GM12801 (cell line): ENCODE data around the gene COL8A2.

Source experiments
- TF ChIP-seq, protein P1 (sequence below): IDR thresholded peaks from one replicate; pipeline ENCODE4 v1.5.1; 2011; ENCODE audit warnings: control low read depth; ENCODE audit not compliant: insufficient read length; ENCODE audit errors: extremely low read depth

Gene COL8A2

DNA sequence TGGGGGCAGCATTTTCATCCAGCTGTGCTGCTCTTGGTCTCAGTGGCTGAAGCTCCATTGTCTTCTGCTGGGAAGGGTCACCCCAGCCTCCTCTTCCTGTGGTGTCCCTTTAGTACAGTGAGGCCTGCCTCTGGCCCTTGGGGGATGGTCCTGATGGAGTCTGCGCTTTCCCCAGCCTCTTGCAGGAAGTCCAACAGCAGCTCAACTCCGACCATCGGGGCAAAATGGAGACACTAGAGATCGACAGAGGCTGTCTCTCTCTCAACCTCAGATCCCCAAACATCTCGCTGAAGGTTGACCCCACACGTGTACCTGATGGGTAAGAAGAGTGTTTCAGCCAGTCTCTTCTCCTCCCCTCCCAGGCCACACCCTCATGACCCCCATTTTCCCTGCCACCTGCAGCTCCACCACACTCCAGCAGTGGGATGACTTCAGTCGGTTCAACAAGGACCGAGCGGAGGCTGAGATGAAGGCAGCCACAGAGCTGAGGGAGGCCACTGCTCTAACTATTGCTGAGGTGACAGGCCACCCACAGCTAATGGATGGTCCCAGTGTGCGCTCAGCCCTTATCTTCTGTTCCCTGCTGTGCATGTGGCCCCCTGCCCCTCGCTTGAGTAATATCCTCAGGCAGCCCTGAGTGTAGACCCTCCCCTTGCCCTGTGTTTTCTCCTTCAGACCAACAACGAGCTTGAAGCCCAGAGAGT lies 38.3 kb downstream of the COL8A2 start:
- TF ChIP-seq, protein P1, sequence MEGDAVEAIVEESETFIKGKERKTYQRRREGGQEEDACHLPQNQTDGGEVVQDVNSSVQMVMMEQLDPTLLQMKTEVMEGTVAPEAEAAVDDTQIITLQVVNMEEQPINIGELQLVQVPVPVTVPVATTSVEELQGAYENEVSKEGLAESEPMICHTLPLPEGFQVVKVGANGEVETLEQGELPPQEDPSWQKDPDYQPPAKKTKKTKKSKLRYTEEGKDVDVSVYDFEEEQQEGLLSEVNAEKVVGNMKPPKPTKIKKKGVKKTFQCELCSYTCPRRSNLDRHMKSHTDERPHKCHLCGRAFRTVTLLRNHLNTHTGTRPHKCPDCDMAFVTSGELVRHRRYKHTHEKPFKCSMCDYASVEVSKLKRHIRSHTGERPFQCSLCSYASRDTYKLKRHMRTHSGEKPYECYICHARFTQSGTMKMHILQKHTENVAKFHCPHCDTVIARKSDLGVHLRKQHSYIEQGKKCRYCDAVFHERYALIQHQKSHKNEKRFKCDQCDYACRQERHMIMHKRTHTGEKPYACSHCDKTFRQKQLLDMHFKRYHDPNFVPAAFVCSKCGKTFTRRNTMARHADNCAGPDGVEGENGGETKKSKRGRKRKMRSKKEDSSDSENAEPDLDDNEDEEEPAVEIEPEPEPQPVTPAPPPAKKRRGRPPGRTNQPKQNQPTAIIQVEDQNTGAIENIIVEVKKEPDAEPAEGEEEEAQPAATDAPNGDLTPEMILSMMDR: no peak

DNA sequence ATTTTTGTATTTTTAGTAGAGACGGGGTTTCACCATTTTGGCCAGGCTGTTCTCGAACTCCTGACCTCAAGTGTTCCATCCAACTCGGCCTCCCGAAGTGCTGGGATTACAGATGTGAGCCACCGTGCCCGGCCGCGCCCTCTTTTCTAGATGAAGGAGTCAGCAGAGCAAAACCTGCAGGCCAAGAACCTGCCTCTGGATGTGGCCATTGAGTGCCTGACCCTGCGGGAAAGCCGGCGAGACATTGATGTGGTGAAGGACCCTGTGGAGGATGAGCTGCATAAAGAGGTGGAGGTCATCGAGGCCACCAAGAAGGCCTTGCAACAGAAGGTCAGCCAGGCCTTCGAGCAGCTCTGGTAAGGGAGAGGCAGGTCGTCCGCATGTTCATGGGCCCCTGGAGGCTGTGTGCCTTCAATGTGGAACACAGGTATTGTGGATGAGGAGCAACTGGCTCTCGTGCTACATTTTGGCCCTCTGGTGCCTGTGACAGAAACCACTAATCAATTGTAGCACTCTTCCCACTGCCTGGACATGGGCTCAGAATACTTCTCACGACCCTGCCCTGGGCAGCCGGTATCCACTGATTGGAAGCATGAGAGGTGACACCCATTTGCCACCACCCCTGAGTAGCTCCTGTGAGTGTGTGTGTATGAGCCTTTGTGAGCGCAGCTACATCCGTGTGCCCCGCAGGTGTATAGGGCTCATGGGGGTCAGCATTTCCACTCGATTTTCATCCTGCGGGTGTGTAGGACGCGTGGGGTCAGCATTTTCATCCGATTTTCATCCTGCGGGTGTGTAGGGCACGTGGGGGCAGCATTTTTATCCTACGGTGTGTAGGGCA lies 39.1 kb downstream of the COL8A2 start:
- TF ChIP-seq, protein P1: no peak

DNA sequence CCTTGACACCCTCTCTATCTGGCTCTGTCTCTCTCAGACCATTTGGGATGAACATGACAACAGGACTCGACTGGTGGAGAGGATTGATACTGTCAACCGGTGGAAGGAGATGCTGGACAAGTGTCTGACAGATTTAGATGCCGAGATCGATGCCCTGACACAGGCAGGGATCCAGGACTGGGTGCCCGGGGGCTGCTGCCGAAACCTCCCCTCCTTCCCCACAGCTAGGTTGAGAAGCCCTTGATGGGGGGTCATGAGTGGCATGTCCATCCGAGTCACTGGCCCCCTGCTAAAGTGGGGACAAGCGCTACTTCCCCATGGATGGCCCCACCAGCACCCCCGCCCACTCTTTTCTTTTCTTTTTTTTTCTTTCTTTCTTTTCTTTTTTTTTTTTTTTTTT lies 39.9 kb downstream of the COL8A2 start:
- TF ChIP-seq, protein P1: no peak

DNA sequence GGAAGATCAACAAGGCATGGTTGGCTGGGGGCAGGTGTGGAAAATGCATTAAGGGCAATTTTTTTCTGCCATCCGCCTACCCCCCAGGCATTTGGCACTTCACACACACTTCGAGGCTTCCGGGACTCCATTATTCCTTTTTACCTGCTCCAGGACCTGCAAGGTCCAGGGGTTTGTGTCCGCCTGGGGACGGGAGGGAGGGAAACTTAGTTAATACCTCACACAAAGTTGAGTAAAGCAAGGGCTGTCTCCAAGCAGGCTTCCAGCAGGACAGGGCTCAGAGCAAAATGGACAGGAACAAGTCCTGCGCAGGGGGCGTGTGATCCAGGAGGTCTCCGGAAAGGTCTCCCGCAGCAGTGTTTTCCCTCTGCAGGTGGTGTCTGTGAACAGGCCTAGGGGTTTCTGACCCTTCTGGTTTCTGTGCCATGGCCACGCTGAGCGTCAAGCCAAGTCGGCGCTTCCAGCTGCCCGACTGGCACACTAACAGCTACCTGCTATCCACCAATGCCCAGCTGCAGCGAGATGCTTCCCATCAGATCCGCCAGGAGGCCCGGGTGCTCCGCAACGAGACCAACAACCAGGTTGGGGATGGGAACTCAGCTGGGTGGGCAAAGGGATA lies 40.4 kb downstream of the COL8A2 start:
- TF ChIP-seq, protein P1: no peak

DNA sequence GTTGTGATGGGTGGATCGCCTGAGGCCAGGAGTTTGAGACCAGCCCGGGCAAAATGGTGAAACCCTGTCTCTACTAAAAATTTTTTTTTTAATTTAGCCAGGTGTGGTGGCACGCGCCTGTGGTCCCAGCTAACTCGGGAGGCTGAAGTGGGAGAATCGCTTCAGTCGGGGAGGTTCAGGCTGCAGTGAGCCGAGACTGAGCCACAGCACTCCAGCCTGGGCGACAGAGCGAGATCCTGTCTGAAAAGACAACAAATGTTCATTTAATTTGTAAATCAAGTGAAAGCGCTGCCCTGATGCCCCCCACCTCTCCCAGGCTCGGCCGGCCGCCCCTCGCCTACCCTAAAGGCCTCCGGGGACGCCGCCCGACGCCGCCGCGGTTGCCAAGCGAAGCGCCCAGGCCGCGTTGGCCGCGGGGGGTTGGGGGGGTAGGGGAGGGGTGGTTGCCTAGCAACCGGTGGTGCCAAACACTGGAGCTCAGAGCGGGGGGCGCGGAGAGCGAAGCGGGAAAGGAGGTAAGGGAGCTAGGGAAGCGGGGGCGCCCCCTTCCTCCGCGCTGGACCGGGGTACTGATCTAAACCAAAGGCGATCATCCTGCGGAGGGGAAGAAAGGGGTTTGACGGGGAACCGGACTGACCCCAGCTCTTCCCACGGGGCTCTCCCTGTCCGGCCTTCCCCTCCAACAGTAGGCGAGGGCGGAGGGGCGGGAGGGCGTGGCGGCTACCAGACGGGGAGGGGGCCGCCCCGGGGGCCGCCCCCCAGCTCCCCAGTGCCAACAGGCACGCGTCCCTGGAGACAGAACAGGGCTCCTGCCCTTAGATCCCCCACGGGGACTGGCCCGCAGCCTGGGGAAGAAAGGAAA lies 41.2 kb downstream of the COL8A2 start, which contains the start of gene TEKT2:
TEKT2 (plus strand) TSS at position 460 of the 862 bp plus-strand sequence. CDS start 828 bp downstream, outside the sequence.
- TF ChIP-seq, protein P1: no peak

DNA sequence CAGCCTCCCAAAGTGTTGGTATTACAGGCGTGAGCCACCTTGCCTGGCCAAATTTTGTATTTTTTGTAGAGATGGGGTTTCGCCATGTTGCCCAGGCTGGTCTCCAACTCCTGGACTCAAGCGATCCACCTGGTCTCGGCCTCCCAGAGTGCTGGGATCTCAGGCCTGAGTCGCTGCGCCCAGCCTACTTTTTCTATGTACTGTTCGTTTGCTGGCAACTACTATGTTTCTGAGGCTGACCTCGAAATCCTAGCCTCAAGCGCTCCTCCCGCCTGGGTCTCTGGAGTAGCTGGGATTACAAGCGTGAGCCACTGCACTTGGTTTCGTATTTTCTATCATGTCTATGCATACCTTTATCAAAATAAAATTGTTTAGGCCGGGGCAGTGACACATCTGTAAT lies 41.8 kb downstream of the COL8A2 start:
- TF ChIP-seq, protein P1: no peak

DNA sequence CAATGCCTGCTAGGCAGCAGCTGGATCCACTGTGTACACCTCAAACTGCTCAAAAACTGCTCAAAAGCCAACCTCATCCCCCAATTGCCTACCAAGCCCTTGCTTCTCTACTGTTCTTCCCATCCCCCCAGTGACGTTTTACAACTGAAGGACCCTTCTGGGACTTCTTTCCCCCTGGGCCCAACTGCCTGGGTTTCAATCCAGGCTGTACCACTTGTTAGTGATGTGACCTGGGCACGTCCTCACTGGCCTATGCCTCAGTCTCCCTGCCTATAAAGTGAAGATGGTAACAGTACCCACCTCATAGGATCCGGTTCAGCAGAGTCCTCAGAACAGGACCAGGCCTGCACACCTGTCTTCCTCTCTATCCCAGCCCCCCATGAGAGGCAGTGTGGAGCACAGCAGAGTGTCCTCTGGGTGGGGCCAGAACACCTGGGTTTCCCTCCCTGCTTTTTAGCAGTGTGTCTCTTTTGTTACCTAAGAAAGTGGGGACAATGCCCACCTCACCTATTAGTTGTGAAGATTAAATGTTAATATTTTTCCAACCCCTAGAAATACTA lies 43.0 kb downstream of the COL8A2 start:
- TF ChIP-seq, protein P1: no peak
